RWPE1 (cell line): ENCODE data around the gene ZNF511.

Experiments
- CTCF ChIA-PET: fragments of 350-600 bp; sonication (Branson Sonifier 250); formaldehyde crosslinking; extraction: SDS; loops from one replicate; lab custom pipeline; 2021; lab: Yijun Ruan, JAX
- POLR2A ChIA-PET: fragments of 400-600 bp; formaldehyde crosslinking; extraction: SDS; loops from one replicate; lab custom pipeline; 2020; ENCODE audit warnings: antibody characterized with exemption; ENCODE audit not compliant: low non-redundant PET; lab: Yijun Ruan, JAX
- DNase-seq: peaks from one replicate; pipeline ENCODE4 v3.0.0; 2012; ENCODE audit warnings: low spot score
- H3K27ac ChIP-seq: fragments of 450-650 bp; 2 replicates; pipeline ENCODE4 v1.5.1; 2017
- CTCF ChIP-seq: fragments of 450-650 bp; conservative IDR thresholded peaks from 2 replicates; pipeline ENCODE4 v1.5.1; 2017; ENCODE audit warnings: low read depth, mild to moderate bottlenecking

Gene ZNF511

GRCh38 chr10:133355991-133356390 lies 47.3 kb downstream of the ZNF511 start:
- CTCF ChIA-PET, result interaction anchor here (2.0 kb wide), 1 partner anchor 26 kb away, joined by 11 read pairs; no protein-coding TSS in a partner anchor

GRCh38 chr10:133356549-133357284 lies 48.0 kb downstream of the ZNF511 start:
- peak overlapping the region; percentile 54 for H3K27ac ChIP-seq
- no peak for TF ChIP-seq CTCF
- ChIA-PET POLR2A (interaction anchor here (0.6 kb wide), 1 partner anchor 21 kb away, joined by 3 read pairs; no protein-coding TSS in a partner anchor), CTCF (interaction anchor here (0.8 to 2.0 kb wide), 2 partner anchors 27 kb away, joined by 4 to 11 read pairs; no protein-coding TSS in a partner anchor)
- DNase-seq, result no peak

More at GRCh38 chr10:133355991-133356390, 47.3 kb downstream of the ZNF511 start:
- TF ChIP-seq CTCF, result no peak
- no peak overlapping the region for H3K27ac ChIP-seq
- POLR2A ChIA-PET, result interaction anchor here (1.2 kb wide), 1 partner anchor 9 kb away, joined by 3 read pairs; the partner anchor contains the start of gene PRAP1
- no peak for DNase-seq

- peak within 1 kb of the TSS; percentile 54 for H3K27ac ChIP-seq
- peak; percentile 94 for DNase-seq
- POLR2A ChIA-PET, result interaction anchor here (0.6 kb wide), 1 partner anchor 22 kb away, joined by 3 read pairs; no protein-coding TSS in a partner anchor
- no peak for TF ChIP-seq CTCF
- CTCF ChIA-PET, result interaction anchor here (0.8 kb wide), 2 partner anchors 28 to 51 kb away, joined by 4 read pairs; no protein-coding TSS in a partner anchor
Observed at GRCh38 chr10:133357285-133358161, 48.8 kb downstream of the ZNF511 start, which contains the start of gene FUOM. Gene FUOM, minus strand, starts transcription at chr10:133358019. Its CDS starts 12 bp downstream, at chr10:133358007.

- CTCF ChIA-PET, result interaction anchor here (0.8 to 1.4 kb wide), 2 partner anchors 28 to 51 kb away, joined by 4 to 6 read pairs; no protein-coding TSS in a partner anchor
- no peak for DNase-seq
- peak overlapping the region; percentile 54 for H3K27ac ChIP-seq
- no peak for TF ChIP-seq CTCF
- POLR2A ChIA-PET, result no interaction called here
Observed at GRCh38 chr10:133358162-133358924, 49.6 kb downstream of the ZNF511 start.

GRCh38 chr10:133358925-133359310 lies 50.2 kb downstream of the ZNF511 start:
- no peak for DNase-seq
- H3K27ac ChIP-seq, result peak overlapping the region; percentile 54
- POLR2A ChIA-PET, result no interaction called here
- CTCF ChIA-PET, result interaction anchor here (0.5 to 1.4 kb wide), 2 partner anchors 27 to 29 kb away, joined by 3 to 6 read pairs; no protein-coding TSS in a partner anchor
- TF ChIP-seq CTCF, result no peak
